HUES6 (cell line): ENCODE results near the gene CKLF.
"Not testable (repeated sequence)": the region's sequence is repeated elsewhere in the genome, so short reads cannot be mapped to it uniquely, and the experiment has no call there.

ENCODE experiments used
- H3K27ac ChIP-seq: 2 replicates; pipeline ENCODE4 v1.7.0; 2013; ENCODE audit warnings: low read depth, mild to moderate bottlenecking, low read length, inconsistent platforms
- H3K27me3 ChIP-seq: 2 replicates; pipeline ENCODE4 v1.6.1; 2013; ENCODE audit warnings: low read length; ENCODE audit not compliant: control insufficient read depth, insufficient read depth
- H3K36me3 ChIP-seq: 2 replicates; pipeline ENCODE4 v1.6.1; 2013; ENCODE audit warnings: low read length; ENCODE audit not compliant: control insufficient read depth, insufficient read depth
- H3K4me1 ChIP-seq: 2 replicates; pipeline ENCODE4 v1.6.1; 2013; ENCODE audit warnings: low read length; ENCODE audit not compliant: control insufficient read depth, insufficient read depth
- H3K4me3 ChIP-seq: 2 replicates; pipeline ENCODE4 v1.5.1; 2013; ENCODE audit warnings: low read depth, low read length
- H3K9ac ChIP-seq: one replicate; pipeline ENCODE4 v1.6.1; 2013; ENCODE audit warnings: mild to moderate bottlenecking, low read length
- H3K9me3 ChIP-seq: 2 replicates; pipeline ENCODE4 v1.6.1; 2013; ENCODE audit warnings: low read depth, low read length; ENCODE audit not compliant: control insufficient read depth, insufficient read depth

CKLF gene

DNA sequence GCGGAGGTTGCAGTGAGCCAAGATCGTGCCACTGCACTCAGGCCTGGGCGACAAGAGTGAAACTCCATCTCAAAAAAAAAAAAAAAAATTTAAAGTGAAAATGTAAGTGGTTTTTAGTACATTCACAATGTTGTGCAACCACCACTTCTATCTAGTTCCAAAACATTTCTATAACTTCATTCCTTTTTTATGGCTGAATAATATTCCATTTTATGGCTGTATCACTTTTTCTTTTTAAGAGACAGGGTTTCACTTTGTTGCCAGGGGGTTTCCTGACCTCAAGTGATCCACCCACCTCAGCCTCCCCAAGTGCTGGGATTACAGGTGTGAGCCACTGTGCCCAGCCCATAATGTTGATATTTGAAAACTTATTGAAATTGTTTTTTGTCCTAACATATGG is 40.4 kb downstream of the CKLF start:
- H3K9me3 ChIP-seq = no peaks in the 10 kb centered on the region
- H3K27ac ChIP-seq = no peak overlapping the region
- no peaks in the 10 kb centered on the region for H3K4me1 ChIP-seq
- H3K36me3 ChIP-seq = no peaks in the 10 kb centered on the region
- H3K27me3 ChIP-seq = no peaks in the 10 kb centered on the region
- H3K4me3 ChIP-seq = no peak overlapping the region
- H3K9ac ChIP-seq = no peak overlapping the region

DNA sequence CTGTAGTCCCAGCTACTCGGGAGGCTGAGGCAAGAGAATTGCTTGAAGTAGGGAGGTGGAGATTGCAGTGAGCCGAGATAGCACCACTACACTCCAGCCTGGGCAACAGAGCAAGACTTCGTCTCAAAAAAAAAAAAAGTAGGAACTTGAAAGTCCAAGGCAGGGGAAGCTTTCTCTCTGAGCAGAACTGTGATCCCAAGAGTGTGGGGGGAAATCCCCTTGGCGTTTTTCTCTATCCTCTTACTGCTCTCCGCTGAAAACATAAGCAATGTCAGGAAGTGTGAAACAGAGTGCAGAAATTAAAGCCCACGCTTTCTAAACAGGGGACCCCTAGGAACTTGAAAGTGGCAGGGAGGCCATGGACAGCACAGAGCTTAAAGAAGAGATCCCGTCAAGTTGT is 42.4 kb downstream of the CKLF start:
- H3K4me1 ChIP-seq = no peaks in the 10 kb centered on the region
- no peaks in the 10 kb centered on the region for H3K9me3 ChIP-seq
- no peaks in the 10 kb centered on the region for H3K36me3 ChIP-seq
- no peak overlapping the region for H3K27ac ChIP-seq
- H3K4me3 ChIP-seq = no peak overlapping the region
- H3K27me3 ChIP-seq = no peaks in the 10 kb centered on the region
- H3K9ac ChIP-seq = no peak overlapping the region

DNA sequence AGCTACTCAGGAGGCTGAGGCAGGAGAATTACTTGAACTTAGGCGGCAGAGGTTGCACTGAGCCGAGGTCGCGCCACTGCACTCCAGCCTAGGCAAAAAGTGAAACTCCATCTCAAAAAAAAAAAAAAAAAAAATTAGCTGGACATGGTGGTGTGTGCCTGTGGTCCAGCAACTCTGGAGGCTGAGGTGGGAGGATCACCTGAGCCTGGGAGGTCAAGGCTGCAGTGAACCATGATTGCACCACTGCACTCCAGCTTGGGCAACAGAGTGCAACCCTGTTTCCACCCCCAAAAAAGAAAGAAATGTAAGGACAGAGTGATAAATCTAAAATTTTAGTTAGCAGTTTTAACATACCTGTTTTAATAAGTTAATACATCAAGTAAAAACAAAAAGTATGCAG is 44.2 kb downstream of the CKLF start:
- not testable (repeated sequence) for H3K9ac ChIP-seq, H3K4me3 ChIP-seq, H3K27ac ChIP-seq, H3K36me3 ChIP-seq, H3K9me3 ChIP-seq, H3K27me3 ChIP-seq, H3K4me1 ChIP-seq

DNA sequence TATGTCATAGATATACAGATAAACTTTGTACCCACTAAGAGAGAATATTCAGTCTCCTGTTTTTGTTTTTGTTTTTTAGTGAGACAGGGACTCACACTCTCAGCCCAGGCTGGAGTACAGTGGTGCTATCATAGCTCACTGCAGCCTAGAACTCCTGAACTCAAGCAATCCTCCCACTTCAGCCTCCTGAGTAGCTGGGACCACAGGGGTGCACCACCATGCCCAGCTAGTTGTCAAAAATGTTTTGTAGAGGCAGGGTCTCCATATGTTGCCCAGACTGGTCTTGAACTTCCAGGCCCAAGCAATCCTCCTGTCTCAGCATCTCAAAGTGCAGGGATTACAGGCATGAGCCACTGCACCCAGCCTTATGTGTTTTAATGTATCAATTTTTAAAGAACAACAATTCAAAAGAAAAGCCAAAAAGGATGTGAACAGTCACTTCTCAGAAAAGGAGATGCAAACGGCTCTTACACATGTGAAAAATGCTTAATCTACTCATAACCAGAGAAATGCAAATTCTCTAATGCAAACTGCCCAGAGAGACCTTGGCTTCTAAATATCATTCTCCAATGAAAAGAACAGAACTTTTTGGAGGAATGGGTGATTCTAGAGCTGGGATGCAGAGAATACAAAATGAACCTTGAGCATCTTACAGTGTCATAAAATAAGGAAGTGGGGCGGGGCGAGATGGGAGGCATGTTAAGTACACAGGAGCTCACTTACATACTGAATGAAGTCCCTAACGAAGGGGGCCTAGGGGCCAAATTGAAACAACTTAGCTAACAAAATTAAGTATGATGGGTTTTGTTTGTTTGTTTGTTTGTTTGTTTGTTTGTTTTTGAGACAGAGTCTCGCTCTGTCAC is 44.8 kb downstream of the CKLF start:
- Histone ChIP-seq H3K4me1 (no peaks in the 10 kb centered on the region), H3K9me3 (no peaks in the 10 kb centered on the region), H3K36me3 (no peaks in the 10 kb centered on the region), H3K4me3 (no peak overlapping the region), H3K27ac (no peak overlapping the region), H3K9ac (no peak overlapping the region), H3K27me3 (no peaks in the 10 kb centered on the region; the same call in 1 of the 2 replicates)

DNA sequence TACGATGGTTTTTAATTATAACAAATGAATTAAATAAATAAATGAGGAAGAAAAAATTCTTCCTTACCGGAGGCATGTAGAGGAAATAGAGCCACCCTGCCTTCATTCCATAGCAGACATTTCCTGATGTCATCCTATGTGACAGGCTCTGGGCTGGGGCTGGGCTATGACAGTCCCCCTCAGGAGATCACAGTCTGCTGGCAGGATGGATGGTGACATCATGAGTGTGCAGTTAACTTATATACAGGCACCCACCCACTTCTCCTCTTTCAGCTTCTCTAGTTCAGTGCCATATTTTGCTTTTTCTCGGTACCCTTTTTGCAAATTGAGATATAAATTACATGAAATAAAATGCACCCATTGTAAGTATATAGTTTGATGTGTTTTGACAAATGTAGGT is 45.7 kb downstream of the CKLF start:
- H3K4me3 ChIP-seq = no peak overlapping the region
- no peak overlapping the region for H3K27ac ChIP-seq
- H3K27me3 ChIP-seq = peaks cover 3% of the 10 kb centered on the region; the same call in 1 of the 2 replicates
- H3K4me1 ChIP-seq = no peaks in the 10 kb centered on the region
- H3K9ac ChIP-seq = no peak overlapping the region
- no peaks in the 10 kb centered on the region for H3K9me3 ChIP-seq
- no peaks in the 10 kb centered on the region for H3K36me3 ChIP-seq

DNA sequence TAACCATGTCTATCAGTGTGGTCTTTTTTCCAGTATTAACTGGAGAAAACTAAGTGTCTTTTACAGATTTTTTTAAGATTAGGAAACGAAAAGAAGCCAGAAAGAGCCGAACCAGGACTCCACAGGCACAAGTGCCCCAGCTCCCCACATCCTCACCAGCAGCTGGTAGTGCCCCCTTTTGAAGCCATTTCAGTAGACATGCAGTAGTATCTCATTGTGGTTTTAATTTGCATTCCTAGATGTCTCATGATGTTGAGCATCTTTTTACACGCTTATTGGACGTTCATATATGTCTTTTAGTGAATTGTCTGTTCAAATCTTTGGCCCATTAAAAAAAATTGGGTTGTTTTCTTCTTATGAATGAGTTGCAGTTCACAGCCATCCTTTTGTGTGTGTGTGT is 47.4 kb downstream of the CKLF start:
- no peaks in the 10 kb centered on the region for H3K4me1 ChIP-seq
- H3K36me3 ChIP-seq = no peaks in the 10 kb centered on the region
- H3K4me3 ChIP-seq = no peak overlapping the region
- no peak overlapping the region for H3K9ac ChIP-seq
- no peaks in the 10 kb centered on the region for H3K9me3 ChIP-seq
- H3K27ac ChIP-seq = no peak overlapping the region
- H3K27me3 ChIP-seq = peaks cover 3% of the 10 kb centered on the region; the same call in 1 of the 2 replicates

DNA sequence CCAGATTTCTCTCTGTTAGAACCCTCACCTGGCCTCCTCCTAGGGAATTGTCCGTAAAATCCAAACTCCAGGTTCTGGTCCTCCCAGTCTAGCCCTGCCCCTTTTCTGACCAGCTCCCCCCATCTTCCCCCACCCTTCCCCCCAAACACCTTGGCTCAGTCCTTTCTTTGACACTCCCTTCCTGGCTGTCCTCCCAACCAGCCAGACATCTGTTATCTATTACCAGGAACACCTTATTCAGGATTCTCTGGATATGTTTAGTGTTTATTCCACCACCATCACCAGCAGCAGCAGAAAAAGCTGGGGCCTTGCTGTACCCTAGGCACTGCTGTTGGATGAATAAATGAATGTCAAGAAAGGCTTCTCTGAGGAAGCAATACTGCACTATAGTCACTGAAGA is 48.1 kb downstream of the CKLF start:
- Histone ChIP-seq H3K4me3 (no peak overlapping the region), H3K4me1 (no peaks in the 10 kb centered on the region), H3K36me3 (no peaks in the 10 kb centered on the region), H3K27me3 (peaks cover 3% of the 10 kb centered on the region; the same call in 1 of the 2 replicates), H3K9me3 (no peaks in the 10 kb centered on the region), H3K9ac (no peak overlapping the region), H3K27ac (no peak overlapping the region)

DNA sequence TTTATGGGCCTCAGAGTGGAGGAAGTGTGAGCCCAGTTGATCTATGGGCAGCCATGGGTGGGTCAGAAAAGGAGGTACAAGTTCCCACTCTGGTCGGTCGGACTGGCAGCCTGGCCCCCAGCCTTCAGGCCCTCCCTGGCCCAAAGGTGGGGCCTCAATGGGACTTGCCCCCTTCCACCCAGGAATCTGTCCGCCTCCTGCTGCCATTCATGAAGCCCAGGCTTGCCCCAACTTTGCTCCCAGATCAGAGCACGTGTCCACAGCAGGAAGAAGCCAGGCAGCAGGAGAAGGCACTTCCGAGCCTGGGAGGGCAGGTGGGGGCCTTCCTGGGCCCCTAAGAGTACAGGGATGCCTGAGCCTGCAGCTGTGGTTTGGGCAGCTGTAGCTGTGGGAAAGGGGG is 49.1 kb downstream of the CKLF start:
- Histone ChIP-seq H3K9ac (no peak overlapping the region), H3K27ac (no peak overlapping the region), H3K27me3 (peaks cover 3% of the 10 kb centered on the region; the same call in 1 of the 2 replicates), H3K36me3 (no peaks in the 10 kb centered on the region), H3K4me1 (peaks cover 10% of the 10 kb centered on the region), H3K9me3 (no peaks in the 10 kb centered on the region), H3K4me3 (no peak overlapping the region)

DNA sequence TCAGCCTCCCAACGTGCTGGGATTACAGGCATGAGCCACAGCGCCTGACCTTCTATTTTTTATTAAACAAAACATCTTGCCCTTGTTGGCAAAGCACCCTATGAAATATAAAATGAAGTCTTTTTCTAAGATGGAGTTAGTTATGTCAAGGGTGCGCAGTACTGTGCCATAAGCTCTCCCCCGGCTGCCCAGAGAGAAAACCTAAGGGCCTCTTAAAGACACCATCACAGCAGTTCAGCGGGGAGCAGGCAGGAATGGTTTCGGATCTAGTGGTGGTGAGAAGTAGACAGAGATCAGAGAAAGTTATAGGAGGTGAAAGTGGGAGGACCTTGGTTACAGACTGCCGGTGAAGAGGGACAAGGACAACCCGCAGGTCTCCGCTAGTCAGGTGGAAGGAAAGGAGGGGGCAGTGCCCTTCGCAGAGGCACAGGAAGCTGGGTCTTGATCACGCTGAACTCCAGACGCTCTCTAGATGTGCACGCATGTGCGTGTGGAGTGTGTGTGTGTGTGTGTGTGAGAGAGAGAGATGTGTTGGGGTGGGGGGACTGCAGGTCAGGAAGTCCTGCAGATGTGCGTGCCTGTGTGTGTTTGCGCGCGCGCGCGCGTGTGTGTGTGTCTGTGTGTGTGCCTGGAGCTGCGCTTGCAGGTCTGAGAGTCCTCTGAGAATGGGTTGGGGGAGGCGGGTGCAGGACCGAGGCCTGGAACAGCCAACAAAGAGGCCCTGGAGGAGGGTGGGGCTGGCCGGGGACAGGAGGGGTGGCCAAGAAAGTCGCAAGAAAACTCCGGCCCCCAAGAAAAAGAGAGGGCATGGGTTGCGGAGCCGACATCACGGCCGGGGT is 51.4 kb downstream of the CKLF start:
- H3K4me1 ChIP-seq = peaks cover 21% of the 10 kb centered on the region
- peaks cover 3% of the 10 kb centered on the region; the same call in 1 of the 2 replicates for H3K27me3 ChIP-seq
- peak overlapping the region; percentile 53 for H3K9ac ChIP-seq
- no peak overlapping the region; the same call in 1 of the 2 replicates for H3K27ac ChIP-seq
- peaks cover 1% of the 10 kb centered on the region for H3K36me3 ChIP-seq
- H3K9me3 ChIP-seq = no peaks in the 10 kb centered on the region
- peak overlapping the region; percentile 64 for H3K4me3 ChIP-seq

DNA sequence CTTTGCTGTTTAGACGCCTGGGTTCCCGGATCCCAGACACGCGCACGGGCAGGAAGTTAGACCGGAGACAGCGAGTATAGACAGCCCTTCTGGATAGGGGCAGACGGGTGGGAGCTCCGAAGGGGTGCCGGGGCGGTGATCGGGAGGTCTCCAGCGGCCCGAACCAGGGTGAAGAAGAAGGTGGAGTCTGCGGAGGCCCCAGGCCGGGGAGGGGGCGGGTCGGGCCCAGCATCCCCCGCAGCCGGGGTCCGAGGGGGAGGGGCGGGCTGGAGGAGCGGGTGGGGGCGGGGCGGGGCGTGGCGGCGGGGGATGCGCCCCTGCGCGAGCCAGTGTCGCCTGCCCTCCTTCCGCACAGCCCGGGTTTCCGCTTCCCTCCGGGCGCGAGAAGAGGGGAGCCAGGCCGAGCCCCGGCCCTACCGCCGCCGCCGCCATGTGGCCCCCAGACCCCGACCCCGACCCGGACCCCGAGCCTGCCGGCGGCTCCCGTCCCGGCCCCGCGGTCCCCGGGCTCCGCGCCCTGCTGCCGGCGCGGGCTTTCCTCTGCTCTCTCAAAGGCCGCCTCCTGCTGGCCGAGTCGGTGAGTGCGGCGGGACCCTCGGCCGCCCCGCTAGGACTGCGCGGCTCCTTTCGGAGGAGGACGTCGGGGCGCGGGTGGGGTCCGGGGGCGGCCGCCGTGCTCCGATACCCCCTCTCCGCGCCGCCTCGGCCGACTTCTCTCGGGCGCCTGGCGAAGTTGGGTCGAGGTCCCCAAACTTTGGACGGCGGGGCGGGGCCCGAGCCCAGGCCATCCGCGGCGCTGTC is 52.2 kb downstream of the CKLF start, which contains the start of gene CMTM3:
Gene CMTM3, plus strand, starts transcription at position 329 of the 801 bp plus-strand sequence. Its CDS starts 102 bp downstream, at position 431.
- Histone ChIP-seq H3K4me3 (peak within 1 kb of the TSS; percentile 64), H3K4me1 (peaks cover 27% of the 10 kb centered on the region), H3K27ac (peak within 1 kb of the TSS; percentile 50; the same call in 1 of the 2 replicates), H3K9me3 (no peaks in the 10 kb centered on the region), H3K27me3 (peaks cover 3% of the 10 kb centered on the region; the same call in 1 of the 2 replicates), H3K36me3 (peaks cover 9% of the 10 kb centered on the region), H3K9ac (peak within 1 kb of the TSS; percentile 63)
